ENCODE measurements around the gene PDCD11. TPM values are rescaled to one million over a fixed set of nuclear protein-coding genes. Genes with fewer than 3 reads are reported as not detected.

The PDCD11 gene
- total and polyA plus RNA-seq, 9 donors, result 9.7 to 40.8 (median 24.5) TPM

DNA sequence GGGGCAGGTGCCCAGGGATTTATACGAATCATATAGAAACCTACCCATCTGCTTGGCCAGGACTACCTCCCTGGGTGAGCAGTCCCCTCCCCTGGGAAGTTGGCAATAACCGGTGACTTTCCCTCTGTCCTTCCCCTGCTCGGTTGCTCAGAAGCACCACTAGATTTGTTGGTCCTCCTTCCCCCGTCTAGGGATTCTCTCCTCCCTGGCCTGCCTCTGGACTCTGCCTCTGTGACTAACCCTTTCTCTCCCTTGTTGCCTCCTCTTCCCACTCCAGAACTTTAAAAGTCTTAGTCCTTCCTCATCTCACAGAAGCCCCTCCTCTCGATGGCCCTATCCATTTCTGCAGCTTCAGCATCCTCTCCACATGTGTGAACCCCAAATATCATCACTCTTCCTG is 72.8 kb downstream of the PDCD11 start:
- no peak overlapping the region for H3K27ac ChIP-seq
- intact Hi-C loops (cut with DNase I), result no loop called here
- 58 to 67% (median 60%) methylated on average over 5 of the region's 5 CpGs for WGBS, 3 donors

GRCh38 chr10:103470761-103471653 is 74.6 kb downstream of the PDCD11 start:
- Histone ChIP-seq H3K4me3 (no peak overlapping the region), H3K27me3 (no peaks in the 10 kb centered on the region), H3K9me3 (no peaks in the 10 kb centered on the region), H3K27ac (no peak overlapping the region), H3K4me1 (ENCODE audit: insufficient read depth) (no peaks in the 10 kb centered on the region), H3K36me3 (no peaks in the 10 kb centered on the region)
- intact Hi-C loops (cut with DNase I), result no loop called here
- WGBS, 3 donors, result 52 to 62% (median 57%) methylated on average over 14 of the region's 14 CpGs
- TF ChIP-seq POLR2A (IDR thresholded peaks at IDR 0.05) (no peak), EP300 (IDR thresholded peaks at IDR 0.05) (no peak), CTCF (IDR thresholded peaks at IDR 0.05) (no peak)
- DNase-seq, result peak in 2 of 5 donors; percentile 34 to 63

More for the DNA sequence above, 72.8 kb downstream of the PDCD11 start:
- DNase-seq, result no peak
- Histone ChIP-seq H3K4me1 (ENCODE audit: insufficient read depth) (no peaks in the 10 kb centered on the region), H3K27me3 (no peaks in the 10 kb centered on the region), H3K4me3 (no peak overlapping the region), H3K36me3 (no peaks in the 10 kb centered on the region), H3K9me3 (no peaks in the 10 kb centered on the region)
- TF ChIP-seq EP300 (IDR thresholded peaks at IDR 0.05), result no peak
- TF ChIP-seq CTCF (IDR thresholded peaks at IDR 0.05), result no peak
- no peak for TF ChIP-seq POLR2A (IDR thresholded peaks at IDR 0.05)

GRCh38 chr10:103472005-103472404 is 75.6 kb downstream of the PDCD11 start:
- 97 to 100% (median 98%) methylated on average over 2 of the region's 2 CpGs for WGBS, 3 donors
- Histone ChIP-seq H3K36me3 (no peaks in the 10 kb centered on the region), H3K27ac (no peak overlapping the region), H3K4me3 (no peak overlapping the region), H3K4me1 (ENCODE audit: insufficient read depth) (no peaks in the 10 kb centered on the region), H3K27me3 (no peaks in the 10 kb centered on the region), H3K9me3 (no peaks in the 10 kb centered on the region)
- TF ChIP-seq CTCF (IDR thresholded peaks at IDR 0.05), result no peak
- TF ChIP-seq EP300 (IDR thresholded peaks at IDR 0.05), result no peak
- no peak for TF ChIP-seq POLR2A (IDR thresholded peaks at IDR 0.05)
- intact Hi-C loops (cut with DNase I), result no loop called here
- DNase-seq, result no peak

DNA sequence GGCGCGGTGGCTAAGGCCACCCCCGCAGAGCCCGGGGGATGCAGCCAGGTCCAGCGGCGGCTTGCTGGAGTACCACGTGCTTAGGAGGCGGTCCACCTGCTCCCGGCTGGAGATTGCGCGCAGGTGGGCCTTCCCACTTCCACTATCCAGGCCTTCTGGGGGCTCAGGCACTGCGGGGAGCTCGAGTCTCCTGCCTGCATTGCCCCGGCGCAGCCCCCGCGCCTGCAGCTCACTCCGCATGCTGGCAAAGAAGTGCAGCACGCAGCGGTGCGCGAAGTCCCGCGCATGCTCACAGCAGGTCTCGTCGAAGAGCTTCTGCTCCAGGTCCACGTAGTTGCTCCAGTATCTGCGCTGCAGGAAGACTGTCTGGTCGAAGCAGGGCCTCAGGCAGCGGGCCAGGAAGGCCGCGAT is 76.8 kb downstream of the PDCD11 start:
- no peaks in the 10 kb centered on the region for H3K9me3 ChIP-seq
- no peak for TF ChIP-seq EP300 (IDR thresholded peaks at IDR 0.05)
- TF ChIP-seq CTCF (IDR thresholded peaks at IDR 0.05), result no peak
- no peak for TF ChIP-seq POLR2A (IDR thresholded peaks at IDR 0.05)
- H3K36me3 ChIP-seq, result no peaks in the 10 kb centered on the region
- no peak overlapping the region for H3K4me3 ChIP-seq
- H3K27me3 ChIP-seq, result no peaks in the 10 kb centered on the region
- intact Hi-C loops (cut with DNase I), result no loop called here
- WGBS, 3 donors, result 45 to 58% (median 48%) methylated on average over 32 of the region's 32 CpGs
- no peaks in the 10 kb centered on the region for H3K4me1 ChIP-seq (ENCODE audit: insufficient read depth)
- DNase-seq, result peak in 4 of 5 donors; percentile 68 to 83 (median 72)
- H3K27ac ChIP-seq, result no peak overlapping the region

Measured in ovary (tissue), 9 donors.